Neuronal stem cell (in vitro differentiated cells): ENCODE data around the gene LPIN2.

Source experiments
- DNase-seq: peaks from one replicate; pipeline ENCODE4 v3.0.0-alpha.2; 2013; ENCODE audit warnings: low spot score
- H2AFZ ChIP-seq: one replicate; pipeline ENCODE4 v1.6.1; 2013; ENCODE audit warnings: mild to moderate bottlenecking, low read length, inconsistent platforms
- H2AK5ac ChIP-seq: 2 replicates; pipeline ENCODE4 v1.6.1; 2013; ENCODE audit warnings: low read depth, mild to moderate bottlenecking, inconsistent platforms, low read length, moderate library complexity, mixed read lengths
- H2BK120ac ChIP-seq: 2 replicates; pipeline ENCODE4 v1.6.1; 2013; ENCODE audit warnings: low read depth, mild to moderate bottlenecking, inconsistent platforms, low read length, moderate library complexity, mixed read lengths
- H2BK12ac ChIP-seq: one replicate; pipeline ENCODE4 v1.6.1; 2013; ENCODE audit warnings: low read length, inconsistent platforms
- H2BK15ac ChIP-seq: 2 replicates; pipeline ENCODE4 v1.6.1; 2013; ENCODE audit warnings: mild to moderate bottlenecking, low read length, inconsistent platforms, mixed read lengths
- H2BK5ac ChIP-seq: one replicate; pipeline ENCODE4 v1.6.1; 2013; ENCODE audit warnings: inconsistent platforms, mild to moderate bottlenecking, low read length, moderate library complexity
- H3K14ac ChIP-seq: one replicate; pipeline ENCODE4 v1.6.1; 2013; ENCODE audit warnings: low read length, inconsistent platforms
- H3K18ac ChIP-seq: 2 replicates; pipeline ENCODE4 v1.6.1; 2013; ENCODE audit warnings: low read length, inconsistent platforms
- H3K23ac ChIP-seq: 2 replicates; pipeline ENCODE4 v1.6.1; 2013; ENCODE audit warnings: low read depth, mild to moderate bottlenecking, mixed read lengths, low read length, inconsistent platforms; ENCODE audit not compliant: poor library complexity
- H3K27ac ChIP-seq: replicated peaks from 3 replicates; pipeline ENCODE4 v1.5.1; 2013; ENCODE audit warnings: low read length, inconsistent platforms
- H3K27me3 ChIP-seq, 3 experiments: 2 replicates each; pipeline ENCODE4 v1.6.1; 2013; ENCODE audit warnings: low read length in 3 of 3, mild to moderate bottlenecking in 2 of 3, inconsistent platforms in 1 of 3, low read depth in 1 of 3, mixed read lengths in 1 of 3, moderate library complexity in 1 of 3; ENCODE audit not compliant: control insufficient read depth in 3 of 3, insufficient read depth in 3 of 3
- H3K36me3 ChIP-seq, 2 donors: replicated peaks in 1 of 2; 2 replicates each; pipeline ENCODE4 v1.6.1; 2013; ENCODE audit warnings: low read length in 2 of 2; ENCODE audit not compliant: control insufficient read depth in 2 of 2, insufficient read depth in 2 of 2
- H3K4ac ChIP-seq: 2 replicates; pipeline ENCODE4 v1.6.1; 2013; ENCODE audit warnings: inconsistent platforms, mild to moderate bottlenecking, low read length, moderate library complexity
- H3K4me1 ChIP-seq, 2 donors: 1 replicate in 1 of 2; 2 replicates in 1 of 2; pipeline ENCODE4 v1.6.1; 2013; ENCODE audit warnings: low read length in 2 of 2, low read depth in 1 of 2; ENCODE audit not compliant: control insufficient read depth in 2 of 2, insufficient read depth in 1 of 2
- H3K4me2 ChIP-seq: one replicate; pipeline ENCODE4 v1.6.1; 2013; ENCODE audit warnings: mild to moderate bottlenecking, low read length, inconsistent platforms; ENCODE audit not compliant: insufficient read depth, poor library complexity, severe bottlenecking
- H3K4me3 ChIP-seq, 2 donors: 2 replicates each; pipeline ENCODE4 v1.5.1; 2013; ENCODE audit warnings: low read length in 2 of 2, mild to moderate bottlenecking in 2 of 2, inconsistent platforms in 1 of 2, moderate library complexity in 1 of 2
- H3K79me1 ChIP-seq: one replicate; pipeline ENCODE4 v1.6.1; 2013; ENCODE audit warnings: low read depth, mild to moderate bottlenecking, inconsistent platforms, low read length, moderate library complexity
- H3K9ac ChIP-seq: one replicate; pipeline ENCODE4 v1.6.1; 2013; ENCODE audit warnings: mild to moderate bottlenecking, low read depth, low read length, inconsistent platforms; ENCODE audit not compliant: poor library complexity
- H3K9me3 ChIP-seq, 2 donors: replicated peaks in 1 of 2; 2 replicates each; pipeline versions ENCODE3 to v1.6.1; 2013; ENCODE audit warnings: low read length in 2 of 2, mild to moderate bottlenecking in 2 of 2, inconsistent platforms in 1 of 2, low read depth in 1 of 2, mixed read lengths in 1 of 2, moderate library complexity in 1 of 2; ENCODE audit not compliant: control insufficient read depth in 2 of 2, insufficient read depth in 1 of 2
- H4K8ac ChIP-seq: one replicate; pipeline ENCODE4 v1.6.1; 2013; ENCODE audit warnings: low read depth, mild to moderate bottlenecking, inconsistent platforms, low read length, moderate library complexity
- H4K91ac ChIP-seq: one replicate; pipeline ENCODE4 v1.6.1; 2013; ENCODE audit warnings: low read length, low read depth, mild to moderate bottlenecking, inconsistent platforms; ENCODE audit not compliant: poor library complexity
- WGBS, 2 donors: extraction: QIAGEN DNeasy Blood & Tissue Kit; methylation state at CpG; one replicate each; pipeline ENCODE4 v1.1.7; 2013; ENCODE audit warnings: missing lambda C conversion rate in 2 of 2, mixed read lengths in 1 of 2; ENCODE audit not compliant: insufficient read length in 2 of 2, insufficient replicate concordance in 1 of 2; ENCODE audit errors: extremely low coverage in 2 of 2; 5-methylcytosine and 5-hydroxymethylcytosine counted together

LPIN2 gene

GRCh38 chr18:2970772-2971659 is 41.9 kb downstream of the LPIN2 start:
- Histone ChIP-seq H3K4me1 (peaks cover 4 to 6% of the 10 kb centered on the region in 2 donors), H3K14ac (no peak overlapping the region), H2BK5ac (no peak overlapping the region), H2BK120ac (no peak overlapping the region), H3K18ac (no peak overlapping the region), H2AFZ (no peak overlapping the region), H3K36me3 (no peaks in the 10 kb centered on the region), H4K91ac (no peak overlapping the region), H3K27me3 (no peaks in the 10 kb centered on the region), H2BK15ac (no peak overlapping the region), H3K23ac (peak overlapping the region; percentile 32), H3K4ac (no peak overlapping the region), H3K9me3 (no peaks in the 10 kb centered on the region), H2AK5ac (no peak overlapping the region), H3K79me1 (no peaks in the 10 kb centered on the region), H3K27ac (no peak overlapping the region), H2BK12ac (no peak overlapping the region), H3K4me2 (no peak overlapping the region), H3K9ac (no peak overlapping the region), H4K8ac (no peak overlapping the region), H3K4me3 (no peak overlapping the region)
- DNase-seq, result no peak
- WGBS, 2 donors, result no CpG with 5 or more reads among the region's 11 CpGs

GRCh38 chr18:2970344-2970743 is 42.6 kb downstream of the LPIN2 start:
- no peak overlapping the region for H2BK15ac ChIP-seq
- H2BK120ac ChIP-seq, result no peak overlapping the region
- no peak overlapping the region for H4K8ac ChIP-seq
- peak overlapping the region in 1 of 2 donors; percentile 46 for H3K4me3 ChIP-seq
- no peak overlapping the region for H3K9ac ChIP-seq
- no peaks in the 10 kb centered on the region for H3K79me1 ChIP-seq
- no peaks in the 10 kb centered on the region for H3K36me3 ChIP-seq
- H2AFZ ChIP-seq, result no peak overlapping the region
- H2BK5ac ChIP-seq, result no peak overlapping the region
- no peak overlapping the region for H3K27ac ChIP-seq
- DNase-seq, result no peak
- H4K91ac ChIP-seq, result no peak overlapping the region
- no peaks in the 10 kb centered on the region for H3K27me3 ChIP-seq
- peaks cover 4 to 6% of the 10 kb centered on the region in 2 donors for H3K4me1 ChIP-seq
- H2AK5ac ChIP-seq, result no peak overlapping the region
- H3K4me2 ChIP-seq, result no peak overlapping the region
- WGBS, 2 donors, result no CpG with 5 or more reads among the region's 3 CpGs
- no peak overlapping the region for H3K18ac ChIP-seq
- no peak overlapping the region for H3K23ac ChIP-seq
- H2BK12ac ChIP-seq, result no peak overlapping the region
- H3K14ac ChIP-seq, result no peak overlapping the region
- no peak overlapping the region for H3K4ac ChIP-seq
- no peaks in the 10 kb centered on the region for H3K9me3 ChIP-seq

DNA sequence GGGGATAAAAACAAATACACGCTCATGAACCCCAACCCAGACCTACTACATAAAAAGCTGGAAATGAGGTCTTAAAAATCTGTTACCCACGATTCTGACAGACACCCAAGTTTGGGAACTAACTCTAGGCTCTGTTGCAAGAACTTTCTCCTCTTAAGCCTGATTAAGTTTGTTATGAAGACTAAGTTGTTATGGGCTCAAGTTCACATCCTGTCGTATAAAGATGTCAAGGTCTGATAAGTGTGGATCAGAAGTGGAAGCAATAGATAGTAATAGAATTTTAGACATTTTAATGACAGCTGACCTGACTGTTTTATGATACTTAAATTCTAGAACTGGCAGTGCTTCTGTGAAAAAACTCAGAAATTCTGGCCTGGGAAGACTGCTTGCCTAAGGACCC is 43.2 kb downstream of the LPIN2 start:
- WGBS, 2 donors, result no CpG with 5 or more reads among the region's 3 CpGs
- DNase-seq, result no peak
- Histone ChIP-seq H3K4me1 (peaks cover 4 to 6% of the 10 kb centered on the region in 2 donors), H2BK15ac (no peak overlapping the region), H2BK120ac (no peak overlapping the region), H3K4me2 (no peak overlapping the region), H3K4me3 (no peak overlapping the region), H4K91ac (no peak overlapping the region), H3K27me3 (no peaks in the 10 kb centered on the region), H2BK12ac (no peak overlapping the region), H3K79me1 (no peaks in the 10 kb centered on the region), H3K18ac (no peak overlapping the region), H2BK5ac (no peak overlapping the region), H3K14ac (no peak overlapping the region), H3K27ac (no peak overlapping the region), H3K23ac (no peak overlapping the region), H4K8ac (no peak overlapping the region), H3K9me3 (no peaks in the 10 kb centered on the region), H3K36me3 (no peaks in the 10 kb centered on the region), H3K9ac (no peak overlapping the region), H2AK5ac (no peak overlapping the region), H3K4ac (no peak overlapping the region), H2AFZ (no peak overlapping the region)

GRCh38 chr18:2968606-2969005 is 44.3 kb downstream of the LPIN2 start:
- H4K91ac ChIP-seq, result no peak overlapping the region
- H3K23ac ChIP-seq, result no peak overlapping the region
- H2BK120ac ChIP-seq, result no peak overlapping the region
- no peak for DNase-seq
- no peak overlapping the region for H4K8ac ChIP-seq
- peaks cover 4 to 6% of the 10 kb centered on the region in 2 donors for H3K4me1 ChIP-seq
- H2AK5ac ChIP-seq, result no peak overlapping the region
- H2BK15ac ChIP-seq, result no peak overlapping the region
- no peak overlapping the region for H2BK12ac ChIP-seq
- no peak overlapping the region for H3K14ac ChIP-seq
- no peak overlapping the region for H3K27ac ChIP-seq
- no peak overlapping the region for H3K4me2 ChIP-seq
- no peaks in the 10 kb centered on the region for H3K27me3 ChIP-seq
- H3K36me3 ChIP-seq, result no peaks in the 10 kb centered on the region
- H3K9ac ChIP-seq, result no peak overlapping the region
- H2BK5ac ChIP-seq, result no peak overlapping the region
- no CpG with 5 or more reads among the region's 1 CpG for WGBS, 2 donors
- no peak overlapping the region for H3K4ac ChIP-seq
- no peak overlapping the region for H2AFZ ChIP-seq
- H3K4me3 ChIP-seq, result no peak overlapping the region
- peaks cover 0 to 4% of the 10 kb centered on the region in 2 donors for H3K9me3 ChIP-seq
- H3K18ac ChIP-seq, result no peak overlapping the region
- H3K79me1 ChIP-seq, result no peaks in the 10 kb centered on the region
